Measurements from ENCODE around the gene EDEM2. TPM values are rescaled to one million over a fixed set of nuclear protein-coding genes. Genes with fewer than 3 reads are reported as not detected.

The EDEM2 gene
- total and polyA plus RNA-seq, 2 of the 13 experiments (the other 11 are each of a cell fraction or from before 2014, with no cell fraction given) = 33.1 to 46.9 TPM

DNA sequence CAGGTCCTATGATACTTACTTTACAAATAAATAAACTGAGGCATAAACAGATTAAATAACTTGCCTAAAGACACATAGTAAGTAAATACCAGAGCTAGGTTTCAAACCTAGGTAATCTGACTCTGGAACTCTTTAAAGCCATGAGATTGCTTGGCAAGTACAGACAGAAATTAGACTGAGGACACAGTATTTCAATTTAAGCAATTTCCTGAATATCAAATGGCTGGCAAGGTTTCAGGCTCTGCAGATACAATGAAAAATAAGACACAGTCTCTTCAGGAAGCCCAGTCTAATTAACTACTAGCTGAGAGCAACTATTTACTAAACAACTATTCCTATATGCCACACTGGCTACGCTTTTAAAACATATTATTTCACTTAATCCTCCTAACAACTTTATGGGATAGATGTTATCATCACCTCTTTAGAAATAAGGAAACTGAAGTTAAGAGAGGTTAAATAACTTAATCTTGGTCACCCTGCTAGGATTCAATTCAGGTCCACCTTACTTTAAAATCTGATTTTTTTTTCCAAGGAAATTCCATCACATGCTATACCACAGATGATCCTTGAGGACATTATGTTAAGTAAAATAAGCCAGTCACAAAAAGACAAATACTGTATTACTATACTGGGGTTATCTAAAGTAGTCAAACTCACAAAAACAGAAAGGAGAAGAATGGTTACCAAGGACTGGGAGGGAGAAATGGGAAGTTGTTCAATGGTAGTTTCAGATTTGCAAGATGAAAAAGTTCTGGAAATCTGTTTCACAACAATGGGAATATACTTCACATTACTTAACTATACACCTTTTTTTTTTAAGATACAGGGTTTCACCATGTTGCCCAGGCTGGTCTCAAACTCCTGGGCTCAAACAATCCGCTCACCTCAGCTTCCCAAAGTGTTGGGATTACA lies 58.6 kb downstream of the EDEM2 start:
- WGBS (ENCODE audit: low lambda C conversion rate) = 98% methylated on average over 2 of the region's 2 CpGs

DNA sequence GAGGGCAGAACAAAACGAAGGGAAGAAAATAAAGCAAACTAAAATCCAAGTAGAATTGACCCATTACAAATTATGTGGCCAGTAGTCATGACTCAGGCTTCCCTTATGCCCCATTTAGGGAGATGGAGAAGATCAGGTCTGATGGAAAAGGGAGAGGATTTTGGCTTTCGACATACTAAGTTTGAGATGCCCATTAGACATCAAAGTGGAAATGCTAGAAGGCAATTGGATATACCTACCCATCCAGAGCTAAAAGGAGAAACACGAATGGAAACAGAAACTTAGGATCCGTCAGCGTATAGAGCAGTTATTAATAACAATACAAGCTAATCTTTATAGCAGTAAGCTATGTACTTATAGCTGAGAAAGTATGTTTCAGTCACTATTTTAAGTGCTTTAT lies 59.3 kb downstream of the EDEM2 start:
- CTCF ChIA-PET (ENCODE audit: low intra/inter-chr PET ratio, low total read pairs) = no interaction called here
- no peak for DNase-seq (ENCODE audit: low spot score)
- Histone ChIP-seq H2AFZ (ENCODE audit: low read length) (no peak overlapping the region), H3K4me1 (ENCODE audit: insufficient read depth, low read length) (peaks cover 46% of the 10 kb centered on the region), H3K9me3 (ENCODE audit: low read length) (no peaks in the 10 kb centered on the region), H4K20me1 (ENCODE audit: insufficient read depth, low read length) (peaks cover 58% of the 10 kb centered on the region), H3K9ac (ENCODE audit: insufficient read depth, low read depth, low read length) (no peak overlapping the region), H3K27me3 (ENCODE audit: control insufficient read depth in 1 of 2, insufficient read depth in 2 of 2, low read length in 2 of 2) (peaks cover 0 to 4% of the 10 kb centered on the region in 2 experiments; a peak in 1 of 5 replicates), H3K4me2 (ENCODE audit: low read depth, low read length) (no peak overlapping the region), H3K27ac (ENCODE audit: extremely low read length, insufficient read depth, low read length) (no peak overlapping the region), H3K79me2 (ENCODE audit: insufficient read depth, low read length) (peaks cover 87% of the 10 kb centered on the region), H3K36me3 (replicated peaks in 1 of 2; ENCODE audit: control insufficient read depth in 1 of 2, insufficient read depth in 2 of 2, low read length in 2 of 2) (peaks cover 9 to 20% of the 10 kb centered on the region in 2 experiments), H3K4me3 (replicated peaks in 1 of 3; ENCODE audit: insufficient read depth in 1 of 3, low read depth in 2 of 3, low read length in 3 of 3) (no peak overlapping the region)
- TF ChIP-seq ARNT (IDR thresholded peaks at IDR 0.05) (no peak), MAFF (IDR thresholded peaks at IDR 0.05; ENCODE audit: low read depth, low read length) (no peak), WIZ (CRISPR knock-in tag; IDR thresholded peaks at IDR 0.05) (no peak), TBL1XR1 (IDR thresholded peaks at IDR 0.05; ENCODE audit: borderline replicate concordance, low read length, partially characterized antibody) (no peak), NFE2 (CRISPR knock-in tag; IDR thresholded peaks at IDR 0.05) (no peak), ZNF749 (CRISPR knock-in tag; IDR thresholded peaks at IDR 0.05; ENCODE audit: borderline replicate concordance) (no peak), RBFOX2 (IDR thresholded peaks at IDR 0.05; ENCODE audit: low read depth, low read length) (0 out of 2 replicates have a peak, but pooled peaks have one; percentile 32)
- TF ChIP-seq, protein P1, sequence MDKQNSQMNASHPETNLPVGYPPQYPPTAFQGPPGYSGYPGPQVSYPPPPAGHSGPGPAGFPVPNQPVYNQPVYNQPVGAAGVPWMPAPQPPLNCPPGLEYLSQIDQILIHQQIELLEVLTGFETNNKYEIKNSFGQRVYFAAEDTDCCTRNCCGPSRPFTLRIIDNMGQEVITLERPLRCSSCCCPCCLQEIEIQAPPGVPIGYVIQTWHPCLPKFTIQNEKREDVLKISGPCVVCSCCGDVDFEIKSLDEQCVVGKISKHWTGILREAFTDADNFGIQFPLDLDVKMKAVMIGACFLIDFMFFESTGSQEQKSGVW (CRISPR knock-in tag; IDR thresholded peaks at IDR 0.05; ENCODE audit: borderline replicate concordance) = no peak
- TF ChIP-seq, protein P2, sequence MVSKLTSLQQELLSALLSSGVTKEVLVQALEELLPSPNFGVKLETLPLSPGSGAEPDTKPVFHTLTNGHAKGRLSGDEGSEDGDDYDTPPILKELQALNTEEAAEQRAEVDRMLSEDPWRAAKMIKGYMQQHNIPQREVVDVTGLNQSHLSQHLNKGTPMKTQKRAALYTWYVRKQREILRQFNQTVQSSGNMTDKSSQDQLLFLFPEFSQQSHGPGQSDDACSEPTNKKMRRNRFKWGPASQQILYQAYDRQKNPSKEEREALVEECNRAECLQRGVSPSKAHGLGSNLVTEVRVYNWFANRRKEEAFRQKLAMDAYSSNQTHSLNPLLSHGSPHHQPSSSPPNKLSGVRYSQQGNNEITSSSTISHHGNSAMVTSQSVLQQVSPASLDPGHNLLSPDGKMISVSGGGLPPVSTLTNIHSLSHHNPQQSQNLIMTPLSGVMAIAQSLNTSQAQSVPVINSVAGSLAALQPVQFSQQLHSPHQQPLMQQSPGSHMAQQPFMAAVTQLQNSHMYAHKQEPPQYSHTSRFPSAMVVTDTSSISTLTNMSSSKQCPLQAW (CRISPR knock-in tag; IDR thresholded peaks at IDR 0.05) = no peak
- intact Hi-C loops (cut with micrococcal nuclease; ENCODE audit: unreplicated experiment) (no loop called here), in situ Hi-C loops (cut with HindIII; ENCODE audit: extremely low pct_ligation_motif_present, low pct_unique_long_range_greater_than_20kb) (no loop called here)
- POLR2A ChIA-PET = no interaction called here
- FAIRE-seq = no peak
- no TSS peak for BruUV-seq (replicated peaks)
- 97% methylated on average over 5 of the region's 5 CpGs for WGBS (ENCODE audit: low lambda C conversion rate)
- no peak for ATAC-seq

More for the DNA sequence above, 58.6 kb downstream of the EDEM2 start:
- Histone ChIP-seq H3K9me3 (ENCODE audit: low read length) (no peaks in the 10 kb centered on the region), H3K36me3 (replicated peaks in 1 of 2; ENCODE audit: control insufficient read depth in 1 of 2, insufficient read depth in 2 of 2, low read length in 2 of 2) (peaks cover 9 to 19% of the 10 kb centered on the region in 2 experiments), H4K20me1 (ENCODE audit: insufficient read depth, low read length) (peaks cover 52% of the 10 kb centered on the region), H2AFZ (ENCODE audit: low read length) (no peak overlapping the region), H3K79me2 (ENCODE audit: insufficient read depth, low read length) (peaks cover 80% of the 10 kb centered on the region), H3K4me3 (replicated peaks in 1 of 3; ENCODE audit: insufficient read depth in 1 of 3, low read depth in 2 of 3, low read length in 3 of 3) (no peak overlapping the region), H3K27me3 (ENCODE audit: control insufficient read depth in 1 of 2, insufficient read depth in 2 of 2, low read length in 2 of 2) (peaks cover 0 to 4% of the 10 kb centered on the region in 2 experiments; a peak in 1 of 5 replicates), H3K27ac (ENCODE audit: extremely low read length, insufficient read depth, low read length) (no peak overlapping the region), H3K9ac (ENCODE audit: insufficient read depth, low read depth, low read length) (no peak overlapping the region), H3K4me2 (ENCODE audit: low read depth, low read length) (peak overlapping the region; percentile 17; the same call in 1 of the 2 replicates), H3K4me1 (ENCODE audit: insufficient read depth, low read length) (peaks cover 53% of the 10 kb centered on the region)
- BruUV-seq (replicated peaks) = no TSS peak
- ChIA-PET POLR2A (no interaction called here), CTCF (ENCODE audit: low intra/inter-chr PET ratio, low total read pairs) (no interaction called here)
- DNase-seq (ENCODE audit: low spot score) (no peak), FAIRE-seq (no peak), ATAC-seq (no peak)
- intact Hi-C loops (cut with micrococcal nuclease; ENCODE audit: unreplicated experiment) = no loop called here
- in situ Hi-C loops (cut with HindIII; ENCODE audit: extremely low pct_ligation_motif_present, low pct_unique_long_range_greater_than_20kb) = no loop called here
- TF ChIP-seq AHR (CRISPR knock-in tag; IDR thresholded peaks at IDR 0.05) = no peak
- no peak for TF ChIP-seq MXD4 (CRISPR knock-in tag; IDR thresholded peaks at IDR 0.05)
- TF ChIP-seq RBFOX2 (IDR thresholded peaks at IDR 0.05; ENCODE audit: low read depth, low read length) = peak; percentile 54
- no peak for TF ChIP-seq NFATC3 (CRISPR knock-in tag; IDR thresholded peaks at IDR 0.05)
- TF ChIP-seq MAZ (IDR thresholded peaks at IDR 0.05; ENCODE audit: borderline replicate concordance, low read depth, low read length) = no peak
- TF ChIP-seq MAZ (CRISPR knock-in tag; IDR thresholded peaks at IDR 0.05; ENCODE audit: low read depth) = 0 out of 2 replicates have a peak, but pooled peaks have one; percentile 28
- no peak for TF ChIP-seq ATF7 (IDR thresholded peaks at IDR 0.05)
- no peak for TF ChIP-seq ATF7 (CRISPR knock-in tag; IDR thresholded peaks at IDR 0.05)
- no peak for TF ChIP-seq MLLT10 (CRISPR knock-in tag; IDR thresholded peaks at IDR 0.05)
- no peak for TF ChIP-seq ZNF777 (CRISPR knock-in tag; IDR thresholded peaks at IDR 0.05)
- no peak for TF ChIP-seq TAF15 (IDR thresholded peaks at IDR 0.05; ENCODE audit: low read depth, low read length, poor library complexity, severe bottlenecking)

Measured in HepG2 (cell line).